ENCODE data around the gene PLSCR2.

PLSCR2 gene

GRCh38 chr3:146386936-146387335 is 82.4 kb downstream of the PLSCR2 start:
- Histone ChIP-seq H3K4me3 (ENCODE audit: low read depth, low read length) (no peak overlapping the region), H3K27ac (no peak overlapping the region), H3K27me3 (ENCODE audit: insufficient read depth, low read depth, severe bottlenecking) (no peaks in the 10 kb centered on the region), H3K36me3 (no peaks in the 10 kb centered on the region), H3K9me3 (ENCODE audit: severe bottlenecking) (no peaks in the 10 kb centered on the region)
- TF ChIP-seq, protein P1, sequence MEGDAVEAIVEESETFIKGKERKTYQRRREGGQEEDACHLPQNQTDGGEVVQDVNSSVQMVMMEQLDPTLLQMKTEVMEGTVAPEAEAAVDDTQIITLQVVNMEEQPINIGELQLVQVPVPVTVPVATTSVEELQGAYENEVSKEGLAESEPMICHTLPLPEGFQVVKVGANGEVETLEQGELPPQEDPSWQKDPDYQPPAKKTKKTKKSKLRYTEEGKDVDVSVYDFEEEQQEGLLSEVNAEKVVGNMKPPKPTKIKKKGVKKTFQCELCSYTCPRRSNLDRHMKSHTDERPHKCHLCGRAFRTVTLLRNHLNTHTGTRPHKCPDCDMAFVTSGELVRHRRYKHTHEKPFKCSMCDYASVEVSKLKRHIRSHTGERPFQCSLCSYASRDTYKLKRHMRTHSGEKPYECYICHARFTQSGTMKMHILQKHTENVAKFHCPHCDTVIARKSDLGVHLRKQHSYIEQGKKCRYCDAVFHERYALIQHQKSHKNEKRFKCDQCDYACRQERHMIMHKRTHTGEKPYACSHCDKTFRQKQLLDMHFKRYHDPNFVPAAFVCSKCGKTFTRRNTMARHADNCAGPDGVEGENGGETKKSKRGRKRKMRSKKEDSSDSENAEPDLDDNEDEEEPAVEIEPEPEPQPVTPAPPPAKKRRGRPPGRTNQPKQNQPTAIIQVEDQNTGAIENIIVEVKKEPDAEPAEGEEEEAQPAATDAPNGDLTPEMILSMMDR (IDR thresholded peaks at IDR 0.05; ENCODE audit: low read depth, low read length) = no peak
- no peak for DNase-seq

DNA sequence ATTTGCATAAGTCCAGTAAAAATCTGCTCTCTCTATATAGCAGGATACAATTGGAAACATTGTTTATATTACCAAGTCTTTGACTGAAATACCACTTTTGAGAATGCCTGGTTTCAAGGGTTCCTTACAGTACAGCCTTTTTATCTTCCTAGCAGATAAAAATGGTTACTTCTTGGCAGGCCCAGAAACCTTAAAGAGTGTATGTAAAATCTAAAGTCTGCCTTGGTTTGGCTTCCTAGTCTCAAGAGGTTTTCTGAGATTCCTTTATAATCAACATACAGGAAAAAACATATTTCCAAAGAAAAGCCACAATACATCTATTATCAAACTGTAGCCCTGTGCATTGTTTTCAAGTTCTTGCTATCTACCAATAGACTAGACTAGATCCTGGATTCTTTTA is 84.6 kb downstream of the PLSCR2 start:
- no peaks in the 10 kb centered on the region for H3K36me3 ChIP-seq
- no peaks in the 10 kb centered on the region for H3K9me3 ChIP-seq (ENCODE audit: severe bottlenecking)
- H3K27me3 ChIP-seq (ENCODE audit: insufficient read depth, low read depth, severe bottlenecking) = no peaks in the 10 kb centered on the region
- TF ChIP-seq, protein P1 (IDR thresholded peaks at IDR 0.05; ENCODE audit: low read depth, low read length) = no peak
- H3K4me3 ChIP-seq (ENCODE audit: low read depth, low read length) = no peak overlapping the region
- no peak overlapping the region for H3K27ac ChIP-seq
- no peak for DNase-seq
